GM10847 (cell line): Measurements from ENCODE around the gene ASB10.

Experiments used
- POLR2A ChIP-seq: IDR thresholded peaks from 2 replicates; pipeline ENCODE4 v1.6.1; 2011; ENCODE audit not compliant: insufficient read length; ENCODE audit errors: extremely low read depth

The ASB10 gene

DNA sequence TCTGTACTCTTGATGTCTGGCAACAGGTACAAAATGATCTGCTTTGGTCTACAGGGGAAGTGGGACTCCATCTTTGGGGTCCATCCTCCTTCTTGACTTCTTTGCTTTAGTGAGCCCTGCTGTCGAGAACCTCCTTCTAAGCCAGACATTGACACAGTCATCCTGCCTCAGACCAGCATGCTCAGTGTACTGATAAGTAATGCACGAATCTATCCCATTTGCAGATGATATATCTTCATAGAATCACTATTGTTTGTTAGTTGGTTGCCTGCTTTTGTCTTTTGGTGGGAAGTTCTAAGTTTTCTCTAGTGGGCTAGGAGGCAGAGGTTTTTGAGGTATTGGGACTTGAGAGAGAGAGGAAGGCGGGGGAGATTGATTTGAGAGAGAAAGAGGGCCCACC is 14.3 kb upstream of the ASB10 start:
- no peak for TF ChIP-seq POLR2A

GRCh38 chr7:151198945-151199848 is 12.1 kb upstream of the ASB10 start:
- TF ChIP-seq POLR2A, result no peak

GRCh38 chr7:151197932-151198331 is 10.9 kb upstream of the ASB10 start:
- no peak for TF ChIP-seq POLR2A

DNA sequence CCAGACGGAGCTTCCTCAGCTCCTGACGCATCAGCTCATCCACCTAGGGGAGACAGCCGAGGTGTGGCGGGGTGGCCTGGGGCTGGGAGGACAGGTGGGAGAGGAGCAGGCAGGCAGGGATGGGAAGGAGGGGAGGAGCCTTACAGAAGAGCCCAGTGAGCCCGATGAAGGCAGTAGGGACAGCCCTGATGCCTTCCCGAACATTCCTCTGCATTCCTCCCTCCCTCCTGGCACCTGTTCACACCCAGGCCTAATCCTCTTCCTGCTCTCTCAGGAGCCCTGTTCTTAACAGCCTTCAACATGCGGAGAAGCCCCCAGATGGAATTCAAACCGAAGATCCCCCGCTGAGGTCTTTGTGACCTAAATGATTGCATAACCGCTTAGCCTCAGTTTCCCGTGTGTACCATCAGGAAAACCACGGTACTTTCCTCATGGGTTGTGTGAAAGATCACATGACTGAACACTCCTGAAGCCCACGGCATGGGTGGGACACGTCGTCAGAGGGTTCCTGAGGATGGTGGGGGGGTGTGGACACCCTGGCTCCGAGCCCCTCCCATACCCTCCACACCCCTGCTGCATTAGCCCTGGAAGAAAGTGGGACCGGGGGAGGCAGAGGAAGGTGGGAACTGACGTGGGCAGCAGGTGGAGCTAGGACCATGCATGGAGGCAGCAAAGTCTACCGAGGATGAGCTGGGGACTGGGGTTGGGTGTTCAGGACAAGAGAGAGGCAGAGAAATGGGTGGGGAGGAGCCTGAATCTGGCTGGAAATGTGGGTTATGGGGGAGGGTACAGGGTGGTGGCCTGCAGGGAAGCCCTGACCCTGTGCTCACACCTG is 8.8 kb upstream of the ASB10 start:
- no peak for TF ChIP-seq POLR2A

DNA sequence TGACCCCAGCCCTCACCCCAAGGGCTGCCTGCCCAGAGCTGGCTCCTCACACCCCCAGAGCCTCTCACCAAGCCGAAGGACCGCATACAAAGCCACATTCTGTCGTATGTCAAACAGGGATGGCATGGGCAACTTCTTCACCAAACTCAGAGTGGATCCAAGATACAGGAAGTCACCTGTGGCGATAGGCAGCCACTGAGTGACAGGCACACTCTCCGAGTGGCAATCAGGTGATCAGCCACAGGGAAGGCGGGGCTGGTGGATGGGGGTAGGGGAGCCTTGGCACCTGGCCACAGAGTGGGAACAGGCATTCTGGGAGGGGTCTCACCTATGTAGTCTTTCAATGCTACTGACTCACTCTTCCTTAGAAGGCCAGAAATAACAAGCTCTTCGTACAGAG is 7.1 kb upstream of the ASB10 start:
- TF ChIP-seq POLR2A, result no peak

DNA sequence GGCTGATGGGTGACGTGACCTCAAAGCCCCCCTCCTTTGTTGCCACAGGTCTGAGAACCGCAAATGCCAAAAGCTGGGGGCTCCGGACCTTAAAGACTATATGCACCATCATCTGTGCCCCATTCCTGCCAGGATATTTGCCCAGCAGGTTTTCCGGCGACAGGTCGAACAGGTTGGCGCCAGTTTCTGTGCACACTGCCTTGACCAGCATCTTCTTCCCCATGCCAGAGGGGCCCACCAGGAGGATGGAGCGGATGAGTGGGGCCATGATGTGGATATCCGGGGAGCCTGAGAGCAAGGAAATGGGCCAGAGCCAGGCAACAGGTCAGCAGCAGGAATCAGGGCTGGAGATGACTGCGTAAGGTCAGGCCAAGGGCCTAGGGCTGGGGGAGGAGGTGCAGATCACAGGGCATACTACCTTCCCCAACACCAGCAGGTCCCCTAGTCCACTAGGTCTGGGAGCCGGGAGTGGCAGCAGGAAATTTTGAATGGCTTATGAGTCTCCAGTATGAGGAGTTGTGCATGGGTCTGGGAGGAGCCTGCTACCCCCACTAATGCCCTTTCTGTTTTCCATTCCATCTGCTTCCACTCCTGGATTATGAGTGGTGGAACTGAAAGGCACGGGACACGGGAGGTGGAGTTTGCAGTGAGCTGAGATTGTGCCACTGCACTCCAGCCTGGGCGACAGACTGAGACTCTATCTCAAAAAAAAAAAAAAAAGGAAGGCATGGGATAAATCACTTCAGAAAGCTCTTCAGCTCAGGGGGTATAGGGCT is 6.3 kb upstream of the ASB10 start:
- no peak for TF ChIP-seq POLR2A

DNA sequence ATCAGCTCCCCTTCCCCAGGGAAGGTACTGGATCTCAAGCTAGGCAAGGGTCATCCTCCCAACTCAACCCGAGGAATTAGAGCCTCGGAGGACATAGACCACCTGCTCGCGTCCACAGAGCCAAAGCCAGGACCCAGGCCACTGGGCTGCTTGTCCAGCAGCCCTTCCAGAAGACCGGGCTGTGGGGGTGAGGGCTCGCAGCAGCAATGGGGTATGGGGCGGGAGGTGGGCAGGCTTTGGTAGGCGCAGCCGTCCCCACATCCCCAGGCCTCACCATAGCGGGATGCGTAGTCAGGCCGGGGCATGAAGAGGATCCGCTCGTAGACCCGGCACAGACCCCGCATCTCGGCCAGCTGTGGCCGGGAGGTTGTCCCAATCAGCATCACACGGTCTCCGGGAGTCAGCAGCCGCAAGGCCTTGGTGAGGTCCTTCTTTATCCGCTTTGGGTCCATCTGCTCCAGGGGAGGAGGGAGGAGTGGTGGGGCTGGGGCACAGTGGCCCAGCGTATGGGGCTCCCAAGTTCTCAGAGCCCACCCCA is 5.0 kb upstream of the ASB10 start:
- no peak for TF ChIP-seq POLR2A

DNA sequence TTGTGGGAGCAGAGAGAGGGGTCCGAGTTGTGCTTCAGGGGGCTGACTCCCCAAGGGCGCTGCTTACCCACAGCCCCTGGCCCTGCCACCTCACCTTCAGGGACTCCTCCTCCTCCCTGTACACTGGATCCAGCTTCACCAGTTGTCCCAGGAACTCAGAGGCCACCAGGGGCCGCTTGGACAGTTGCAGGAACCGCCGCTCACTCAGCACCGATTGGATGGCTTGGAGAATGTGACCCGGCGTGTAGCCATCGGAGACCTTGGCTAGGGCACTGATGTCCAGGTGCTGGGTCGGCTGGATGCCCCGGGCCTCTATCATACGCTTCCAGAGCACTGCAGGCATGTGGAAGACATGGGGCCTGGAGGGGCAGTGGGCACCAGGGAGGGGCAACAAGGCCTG is 4.5 kb upstream of the ASB10 start:
- TF ChIP-seq POLR2A, result no peak

GRCh38 chr7:151189038-151189437 is 2.0 kb upstream of the ASB10 start:
- no peak for TF ChIP-seq POLR2A

DNA sequence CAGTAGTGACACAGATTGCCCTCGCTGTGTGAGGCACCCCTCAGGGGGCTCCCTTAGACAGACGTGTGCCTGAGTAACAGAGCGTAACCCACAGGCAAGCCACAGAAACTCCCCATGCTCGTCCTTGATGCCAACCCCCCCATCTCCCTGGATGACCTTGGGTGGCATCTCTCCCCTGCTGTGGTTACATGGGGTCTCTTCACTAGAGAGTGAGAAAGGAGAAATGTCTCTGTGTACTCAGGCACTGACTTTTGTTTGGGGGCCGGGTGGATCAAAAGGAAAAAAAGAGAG is 1.1 kb upstream of the ASB10 start:
- no peak for TF ChIP-seq POLR2A

- TF ChIP-seq POLR2A, result no peak
These were observed 580 bp upstream of the ASB10 start for GRCh38 chr7:151187409-151188251.

DNA sequence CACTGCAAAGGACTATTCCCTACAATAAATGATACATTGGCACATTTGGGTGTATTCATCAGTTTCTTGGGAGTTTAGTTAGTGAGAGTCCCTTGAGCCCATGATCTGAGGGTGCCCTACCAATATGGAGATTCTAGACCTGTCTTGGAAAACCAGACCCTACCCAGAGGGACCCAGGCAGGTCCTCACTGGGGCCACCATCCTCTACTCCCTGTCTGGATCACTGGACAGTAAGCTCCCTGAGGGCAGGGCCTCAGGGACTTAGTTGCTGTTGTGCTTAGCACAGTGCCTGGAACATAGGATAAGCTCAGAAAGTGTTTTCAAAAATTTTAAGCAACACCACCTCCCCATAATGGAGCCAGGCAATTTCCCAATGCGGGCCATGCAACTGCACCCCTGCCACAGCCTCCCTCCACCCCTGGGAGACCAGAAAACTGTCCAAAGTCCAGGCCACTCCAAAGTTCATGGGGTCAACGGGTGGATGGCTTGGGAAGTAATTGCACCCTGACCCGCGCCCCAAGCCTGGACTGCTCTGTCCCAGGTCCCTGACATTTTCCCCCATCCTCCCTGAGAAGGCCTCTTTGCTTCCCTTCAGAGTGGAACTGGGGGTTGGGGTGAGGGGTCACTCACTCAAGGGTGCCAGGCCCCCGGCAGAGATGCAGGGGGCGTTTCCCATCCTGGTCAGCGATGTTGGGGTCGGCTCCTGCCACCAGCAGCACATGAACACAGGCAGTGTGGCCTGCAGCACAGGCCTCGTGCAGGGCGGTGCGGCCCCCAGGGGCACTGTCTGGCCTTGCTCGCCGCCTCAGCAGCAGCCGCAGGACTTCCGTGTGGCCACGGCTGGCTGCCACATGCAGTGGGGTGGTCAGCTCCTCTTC is 1.0 kb downstream of the ASB10 start:
- TF ChIP-seq POLR2A, result no peak

- TF ChIP-seq POLR2A, result no peak
These were observed 6.0 kb downstream of the ASB10 start for GRCh38 chr7:151181011-151181431.
